Keratinocyte (primary cell): ENCODE data around the gene RAB3D.

ENCODE experiments used
- EZH2 ChIP-seq: IDR thresholded peaks from one replicate; pipeline ENCODE4 v1.6.1; 2012; ENCODE audit warnings: inconsistent platforms, mild to moderate bottlenecking, low read length, moderate library complexity
- TF ChIP-seq, protein P1 (sequence below), 3 experiments: IDR thresholded peaks in 1 of 3; conservative IDR thresholded peaks in 1 of 3; optimal IDR thresholded peaks in 1 of 3; 2 replicates in 2 of 3; 3 replicates in 1 of 3; pipeline versions ENCODE3 to v1.5.1; 2011; ENCODE audit warnings: low read length in 3 of 3, mild to moderate bottlenecking in 3 of 3, moderate library complexity in 2 of 3, control low read depth in 1 of 3, inconsistent platforms in 1 of 3; ENCODE audit not compliant: insufficient read depth in 2 of 3; ENCODE audit errors: extremely low read depth in 1 of 3

DNA sequence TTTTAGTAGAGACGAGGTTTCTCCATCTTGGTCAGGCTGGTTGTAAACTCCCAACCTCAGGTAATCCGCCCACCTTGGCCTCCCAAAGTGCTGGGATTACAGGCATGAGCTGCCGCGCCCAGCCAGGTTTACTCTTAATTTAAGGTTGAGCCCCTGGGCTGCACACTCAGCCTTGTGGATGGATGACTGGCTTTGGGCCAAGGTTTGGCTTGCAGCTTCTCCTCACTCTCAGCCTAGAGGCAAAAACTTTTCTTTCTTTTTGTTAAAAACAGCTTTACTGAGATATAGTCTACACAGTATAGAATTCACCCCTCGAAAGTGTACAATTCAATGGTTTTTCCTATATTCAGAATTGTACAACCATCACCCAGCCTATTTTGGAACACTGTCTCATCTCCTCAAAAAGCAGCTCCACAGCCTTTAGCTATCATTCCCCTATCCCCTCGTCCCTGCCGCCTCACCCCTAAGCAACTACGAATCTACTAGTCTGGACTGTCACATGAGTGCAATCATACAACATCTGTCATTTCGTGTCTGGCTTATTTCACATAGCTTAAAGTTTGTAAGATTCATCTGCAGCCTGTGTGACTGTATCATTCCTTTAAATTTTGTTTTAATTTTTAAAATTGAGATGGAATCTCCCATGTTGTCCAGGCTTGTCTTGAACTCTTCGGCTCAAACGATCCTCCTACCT is 58.0 kb downstream of the RAB3D start:
- TF ChIP-seq EZH2: no peak
- TF ChIP-seq, protein P1, sequence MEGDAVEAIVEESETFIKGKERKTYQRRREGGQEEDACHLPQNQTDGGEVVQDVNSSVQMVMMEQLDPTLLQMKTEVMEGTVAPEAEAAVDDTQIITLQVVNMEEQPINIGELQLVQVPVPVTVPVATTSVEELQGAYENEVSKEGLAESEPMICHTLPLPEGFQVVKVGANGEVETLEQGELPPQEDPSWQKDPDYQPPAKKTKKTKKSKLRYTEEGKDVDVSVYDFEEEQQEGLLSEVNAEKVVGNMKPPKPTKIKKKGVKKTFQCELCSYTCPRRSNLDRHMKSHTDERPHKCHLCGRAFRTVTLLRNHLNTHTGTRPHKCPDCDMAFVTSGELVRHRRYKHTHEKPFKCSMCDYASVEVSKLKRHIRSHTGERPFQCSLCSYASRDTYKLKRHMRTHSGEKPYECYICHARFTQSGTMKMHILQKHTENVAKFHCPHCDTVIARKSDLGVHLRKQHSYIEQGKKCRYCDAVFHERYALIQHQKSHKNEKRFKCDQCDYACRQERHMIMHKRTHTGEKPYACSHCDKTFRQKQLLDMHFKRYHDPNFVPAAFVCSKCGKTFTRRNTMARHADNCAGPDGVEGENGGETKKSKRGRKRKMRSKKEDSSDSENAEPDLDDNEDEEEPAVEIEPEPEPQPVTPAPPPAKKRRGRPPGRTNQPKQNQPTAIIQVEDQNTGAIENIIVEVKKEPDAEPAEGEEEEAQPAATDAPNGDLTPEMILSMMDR (optimal IDR thresholded peaks at IDR 0.05 in 1 of 3, IDR thresholded peaks at IDR 0.05 in 1 of 3, conservative IDR thresholded peaks at IDR 0.05 in 1 of 3; ENCODE audit: extremely low read depth in 1 of 3, insufficient read depth in 2 of 3, low read length in 3 of 3): no peak
